Left renal cortex interstitium (tissue), 4 donors: Measurements from ENCODE around the gene PPP2R5C. TPM values are rescaled to one million over a fixed set of nuclear protein-coding genes. Genes with fewer than 3 reads are reported as not detected.

Experiments
- DNase-seq, 4 donors: peaks; one replicate each; pipeline ENCODE4 v3.0.0-alpha.2; 2013; ENCODE audit warnings: low read depth in 4 of 4, low spot score in 2 of 4, missing footprints in 1 of 4
- polyA plus RNA-seq, 4 donors: library from polyadenylated mRNA; unstranded; fragments of 120-200 nt; gene quantifications; one replicate each; pipeline ENCODE4 v1.2.1, GENCODE V29; 2013; ENCODE audit not compliant: insufficient read length in 4 of 4

PPP2R5C gene
- polyA plus RNA-seq, 4 donors = 95.9 to 113 (median 105) TPM

GRCh38 chr14:101932673-101933072 lies 171.2 kb downstream of the PPP2R5C start:
- DNase-seq = no peak

DNA sequence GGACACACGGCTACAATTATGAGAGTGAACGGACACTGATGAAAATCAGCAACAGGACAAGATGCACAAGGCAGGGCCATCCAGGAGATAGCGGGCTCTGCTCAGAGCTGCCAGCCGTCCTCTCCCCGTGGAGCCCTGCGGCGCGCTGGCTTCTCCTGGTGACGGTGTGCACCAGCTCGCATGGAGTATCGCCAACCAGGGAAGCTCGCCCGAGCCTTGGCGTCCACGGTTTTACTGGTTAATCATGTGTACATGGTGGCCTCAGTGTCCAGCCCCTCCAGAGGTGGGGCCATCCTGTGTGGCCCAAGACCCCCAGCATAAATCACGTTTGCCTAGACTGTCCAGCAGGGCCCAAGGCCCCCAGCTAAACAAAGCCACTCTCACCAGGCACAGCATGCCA lies 171.7 kb downstream of the PPP2R5C start:
- no peak for DNase-seq

DNA sequence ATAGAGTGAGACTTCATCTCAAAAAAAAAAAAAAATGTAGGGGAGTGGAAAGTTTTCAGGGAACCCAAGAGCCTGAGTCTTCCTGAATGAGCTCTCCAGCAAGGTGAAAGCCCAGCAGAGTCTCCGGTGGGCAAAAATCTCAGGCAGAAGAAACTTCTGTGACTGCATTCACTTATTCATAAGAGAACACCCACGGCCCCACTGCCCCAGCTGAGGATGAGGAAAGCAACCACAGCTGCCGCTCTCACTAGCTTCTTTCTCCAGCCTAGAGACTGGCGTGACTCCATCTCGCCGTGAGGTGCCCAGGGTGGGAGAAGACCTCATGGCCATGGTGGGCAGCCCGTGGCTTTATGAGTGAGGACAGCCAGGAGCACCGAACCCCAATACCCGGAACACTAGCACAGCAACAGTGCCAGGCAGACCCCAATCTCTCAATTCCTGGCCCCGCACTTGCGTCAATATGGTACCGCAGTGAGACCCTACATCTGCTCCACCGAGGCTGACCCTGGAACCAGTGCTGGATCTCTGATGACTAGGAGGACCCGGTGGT lies 173.2 kb downstream of the PPP2R5C start:
- no peak for DNase-seq

- no peak for DNase-seq
Measured at GRCh38 chr14:101937926-101938767, 176.6 kb downstream of the PPP2R5C start.

DNA sequence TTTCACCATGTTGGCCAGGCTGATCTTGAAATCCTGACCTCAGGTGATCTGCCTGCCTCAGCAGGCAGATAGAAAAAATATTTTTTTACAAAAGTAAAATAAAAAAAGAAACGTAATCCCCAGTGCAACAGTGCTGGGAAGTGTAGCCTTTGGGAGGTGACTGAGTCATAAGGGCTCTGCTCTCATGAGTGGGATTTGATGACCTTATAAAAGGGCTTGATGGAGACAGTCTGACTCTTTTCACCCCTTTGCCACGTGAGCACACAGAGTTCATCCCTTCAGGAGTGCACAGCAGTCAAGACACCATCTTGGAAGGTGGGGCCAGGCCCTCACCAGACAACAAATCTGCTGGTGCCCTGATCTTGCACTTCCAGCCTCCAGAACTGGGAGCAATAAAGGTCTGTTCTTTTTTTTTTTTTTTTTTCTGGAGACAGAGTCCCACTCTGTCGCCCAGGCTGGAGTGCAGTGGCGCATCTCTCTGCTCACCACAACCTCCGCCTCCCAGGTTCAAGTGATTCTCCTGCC lies 178.2 kb downstream of the PPP2R5C start:
- DNase-seq = no peak

DNA sequence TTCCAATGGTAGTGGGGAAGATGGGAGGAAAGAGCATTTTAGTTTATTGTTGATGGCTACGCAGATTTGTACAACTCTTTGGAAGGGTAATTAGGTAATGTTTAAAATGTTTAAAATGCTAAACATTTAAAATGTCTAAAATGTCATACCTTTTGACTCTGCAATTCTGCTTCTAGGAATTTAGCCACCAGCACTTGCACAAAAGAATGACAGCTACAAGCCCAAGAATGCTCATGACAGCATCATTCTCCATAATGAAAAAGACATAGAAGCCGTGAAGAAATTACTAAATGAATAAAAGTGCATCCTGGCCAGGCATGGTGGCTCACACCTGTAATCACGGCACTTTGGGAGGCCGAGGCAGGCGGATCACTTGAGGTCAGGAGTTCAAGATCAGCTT lies 182.9 kb downstream of the PPP2R5C start:
- no peak for DNase-seq

GRCh38 chr14:101945171-101945570 lies 183.7 kb downstream of the PPP2R5C start:
- DNase-seq = no peak

DNA sequence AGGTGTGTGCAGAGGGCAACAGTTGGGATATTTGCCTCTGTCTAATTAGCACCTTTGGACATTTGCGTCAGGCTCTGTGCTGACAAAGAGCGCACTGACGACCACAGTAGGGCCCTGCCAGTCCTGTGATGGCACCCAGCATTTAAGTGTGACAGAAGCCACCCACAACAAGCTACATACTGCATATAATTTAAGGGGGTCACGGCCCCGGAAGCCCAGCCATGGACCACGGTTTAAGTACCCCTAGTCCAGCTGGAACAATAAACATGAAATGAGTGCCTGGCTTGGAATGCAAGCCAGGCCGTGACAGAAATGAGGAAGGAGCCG lies 186.0 kb downstream of the PPP2R5C start:
- no peak for DNase-seq

GRCh38 chr14:101947904-101948665 lies 186.6 kb downstream of the PPP2R5C start:
- peak; percentile 98 to 100 (median 100) for DNase-seq

GRCh38 chr14:101948666-101949216 lies 187.2 kb downstream of the PPP2R5C start:
- no peak for DNase-seq

- DNase-seq = no peak
Measured at GRCh38 chr14:101950100-101950499, 188.6 kb downstream of the PPP2R5C start.

DNA sequence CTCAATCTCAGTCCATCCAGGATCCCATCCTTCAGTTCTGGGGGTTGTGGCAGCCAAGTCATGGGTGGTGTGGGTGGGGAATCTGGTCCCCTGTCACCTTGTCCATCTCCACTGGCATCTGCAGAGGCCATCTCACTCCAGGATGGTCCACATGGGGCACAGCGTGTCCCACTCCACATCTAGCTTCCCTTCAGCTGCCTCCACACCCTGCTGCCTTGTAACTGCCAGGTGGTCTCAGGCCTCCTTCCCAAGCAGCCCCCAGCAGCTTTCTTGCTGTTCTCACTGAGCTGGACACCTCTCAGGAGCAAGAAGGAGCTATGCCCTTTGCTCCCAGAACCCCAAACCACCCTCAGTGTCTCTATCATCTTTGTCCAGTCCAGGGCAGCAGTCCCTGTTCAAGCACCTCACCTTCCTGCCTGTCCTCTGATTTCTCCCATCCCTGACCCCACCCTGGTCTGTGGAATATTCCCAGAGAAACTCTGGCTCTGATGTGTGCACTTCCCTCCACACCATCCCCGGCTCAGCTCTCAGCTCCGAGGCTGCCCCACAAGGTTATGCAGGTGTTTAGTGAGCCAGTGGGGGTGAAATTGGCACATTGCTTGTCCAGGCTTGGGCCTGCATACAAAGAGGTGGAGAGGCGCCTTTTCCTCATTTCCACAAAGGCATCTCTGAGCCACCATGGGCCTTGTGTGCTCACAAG lies 189.2 kb downstream of the PPP2R5C start:
- DNase-seq = no peak

DNA sequence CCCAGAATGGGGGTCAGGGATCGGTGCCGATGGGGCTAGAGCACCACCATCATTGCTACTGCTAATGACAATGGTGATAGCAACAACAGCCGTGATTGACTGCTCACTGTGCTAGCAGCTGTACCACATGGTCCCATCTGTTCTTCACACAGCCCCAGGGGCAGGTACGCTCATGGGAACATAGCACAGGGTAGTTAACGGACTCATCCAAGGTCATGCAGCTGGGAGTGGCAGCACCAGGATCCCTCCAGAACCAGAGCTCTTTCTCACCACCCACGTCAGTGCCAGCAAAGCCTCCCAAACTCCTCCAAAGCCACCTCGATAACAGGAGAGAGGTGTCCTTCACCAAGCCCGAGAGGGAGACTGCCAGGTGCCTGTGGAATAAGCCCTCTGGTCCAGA lies 191.6 kb downstream of the PPP2R5C start:
- DNase-seq = no peak

- DNase-seq = no peak
Measured at GRCh38 chr14:101954501-101954900, 193.0 kb downstream of the PPP2R5C start.

- DNase-seq = no peak
Measured at GRCh38 chr14:101955695-101956161, 194.2 kb downstream of the PPP2R5C start.

- no peak for DNase-seq
Measured at GRCh38 chr14:101956179-101956885, 194.8 kb downstream of the PPP2R5C start.

- no peak for DNase-seq
Measured at GRCh38 chr14:101957406-101958234, 196.1 kb downstream of the PPP2R5C start.

DNA sequence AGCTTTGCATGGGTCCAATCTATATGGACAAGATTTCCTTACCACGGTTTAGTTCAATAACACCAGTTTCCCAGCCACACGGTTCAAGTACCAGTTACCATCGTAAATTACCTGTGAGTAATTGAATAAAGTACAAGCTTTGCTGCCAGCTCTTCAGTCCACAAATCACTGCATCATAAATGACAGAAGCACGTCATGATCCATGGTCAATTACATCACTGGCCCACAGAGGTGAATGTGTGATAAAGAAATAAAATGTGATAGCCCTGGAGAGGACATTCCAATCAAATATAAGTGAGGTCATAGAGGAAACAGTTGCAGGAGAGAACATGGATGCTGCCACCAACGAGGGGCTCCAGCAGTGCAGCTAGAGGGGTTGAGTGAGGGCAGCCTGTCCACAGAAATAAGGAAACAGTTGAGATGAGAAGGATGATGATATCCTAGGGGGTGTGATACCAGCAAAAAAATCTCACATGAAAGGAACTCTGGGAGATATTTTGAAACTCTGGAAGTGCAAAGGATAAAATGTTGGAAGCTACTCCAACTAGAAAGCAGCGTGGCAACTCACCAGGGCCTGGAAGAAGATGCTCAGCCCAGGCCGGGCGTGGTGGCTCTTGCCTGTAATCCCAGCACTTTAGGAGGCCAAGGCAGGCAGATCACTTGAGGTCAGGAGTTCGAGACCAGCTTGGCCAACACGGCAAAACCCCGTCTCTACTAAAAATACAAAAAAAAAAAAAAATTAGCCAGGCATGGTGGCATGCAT lies 197.1 kb downstream of the PPP2R5C start:
- no peak for DNase-seq
